BE2C (cell line): ENCODE data around the gene C19orf67.

Source experiments
- DNase-seq: peaks from one replicate; pipeline ENCODE4 v3.0.0-alpha.2; 2020
- H3K27me3 ChIP-seq: fragments of 250-450 bp; sonication (Bioruptor Pico); 2 replicates; pipeline ENCODE4 v1.5.1; 2020; ENCODE audit warnings: mild to moderate bottlenecking
- H3K36me3 ChIP-seq: fragments of 250-450 bp; sonication (Bioruptor Pico); 2 replicates; pipeline ENCODE4 v1.5.1; 2020; ENCODE audit warnings: mild to moderate bottlenecking
- H3K4me1 ChIP-seq: fragments of 250-450 bp; sonication (Bioruptor Pico); 2 replicates; pipeline ENCODE4 v1.5.1; 2020
- H3K4me3 ChIP-seq: 2 replicates; pipeline ENCODE4 v1.5.1; 2011; ENCODE audit warnings: low read depth, low read length
- H3K9me3 ChIP-seq: fragments of 250-450 bp; sonication (Bioruptor Pico); 2 replicates; pipeline ENCODE4 v1.5.1; 2020
- TF ChIP-seq, protein P1 (sequence below): IDR thresholded peaks from 2 replicates; pipeline ENCODE4 v1.5.1; 2012; ENCODE audit warnings: mild to moderate bottlenecking, low read depth, low read length

C19orf67 gene

GRCh38 chr19:14112051-14112808, 26.6 kb upstream of the C19orf67 start:
- Histone ChIP-seq H3K36me3 (no peaks in the 10 kb centered on the region), H3K9me3 (no peaks in the 10 kb centered on the region), H3K27me3 (no peaks in the 10 kb centered on the region), H3K4me1 (no peaks in the 10 kb centered on the region), H3K4me3 (no peak overlapping the region)
- DNase-seq, result no peak
- TF ChIP-seq, protein P1, sequence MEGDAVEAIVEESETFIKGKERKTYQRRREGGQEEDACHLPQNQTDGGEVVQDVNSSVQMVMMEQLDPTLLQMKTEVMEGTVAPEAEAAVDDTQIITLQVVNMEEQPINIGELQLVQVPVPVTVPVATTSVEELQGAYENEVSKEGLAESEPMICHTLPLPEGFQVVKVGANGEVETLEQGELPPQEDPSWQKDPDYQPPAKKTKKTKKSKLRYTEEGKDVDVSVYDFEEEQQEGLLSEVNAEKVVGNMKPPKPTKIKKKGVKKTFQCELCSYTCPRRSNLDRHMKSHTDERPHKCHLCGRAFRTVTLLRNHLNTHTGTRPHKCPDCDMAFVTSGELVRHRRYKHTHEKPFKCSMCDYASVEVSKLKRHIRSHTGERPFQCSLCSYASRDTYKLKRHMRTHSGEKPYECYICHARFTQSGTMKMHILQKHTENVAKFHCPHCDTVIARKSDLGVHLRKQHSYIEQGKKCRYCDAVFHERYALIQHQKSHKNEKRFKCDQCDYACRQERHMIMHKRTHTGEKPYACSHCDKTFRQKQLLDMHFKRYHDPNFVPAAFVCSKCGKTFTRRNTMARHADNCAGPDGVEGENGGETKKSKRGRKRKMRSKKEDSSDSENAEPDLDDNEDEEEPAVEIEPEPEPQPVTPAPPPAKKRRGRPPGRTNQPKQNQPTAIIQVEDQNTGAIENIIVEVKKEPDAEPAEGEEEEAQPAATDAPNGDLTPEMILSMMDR, result no peak

DNA sequence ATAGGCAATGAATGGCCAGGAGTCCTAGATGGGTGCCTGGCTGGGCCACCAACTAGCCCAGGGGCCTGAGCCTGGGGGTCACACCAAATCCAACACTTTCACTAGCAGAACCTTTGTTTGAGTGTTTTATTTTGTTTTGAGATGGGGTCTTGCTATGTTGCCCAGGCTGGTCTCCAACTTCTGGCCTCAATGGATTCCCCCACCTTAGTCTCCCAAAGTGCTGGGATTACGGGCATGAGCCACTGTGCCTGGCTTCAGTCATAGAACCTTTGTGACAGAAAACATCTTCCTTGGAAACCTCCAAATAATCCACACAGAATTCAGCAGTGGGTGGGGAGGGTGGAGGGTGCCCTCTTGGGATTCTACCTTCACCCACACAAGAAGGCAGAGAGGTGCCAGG, 25.9 kb upstream of the C19orf67 start:
- no peak for DNase-seq
- Histone ChIP-seq H3K9me3 (no peaks in the 10 kb centered on the region), H3K4me3 (no peak overlapping the region), H3K27me3 (no peaks in the 10 kb centered on the region), H3K36me3 (no peaks in the 10 kb centered on the region), H3K4me1 (no peaks in the 10 kb centered on the region)
- TF ChIP-seq, protein P1, result no peak

- TF ChIP-seq, protein P1, result no peak
- no peaks in the 10 kb centered on the region; the same call in 1 of the 2 replicates for H3K36me3 ChIP-seq
- H3K9me3 ChIP-seq, result no peaks in the 10 kb centered on the region
- no peak for DNase-seq
- no peaks in the 10 kb centered on the region for H3K27me3 ChIP-seq
- no peaks in the 10 kb centered on the region for H3K4me1 ChIP-seq
- H3K4me3 ChIP-seq, result no peak overlapping the region
These were observed 25.1 kb upstream of the C19orf67 start for GRCh38 chr19:14110650-14111049.

GRCh38 chr19:14107581-14108461, 22.2 kb upstream of the C19orf67 start:
- no peak overlapping the region for H3K4me3 ChIP-seq
- DNase-seq, result no peak
- no peaks in the 10 kb centered on the region for H3K4me1 ChIP-seq

GRCh38 chr19:14106840-14107239, 21.3 kb upstream of the C19orf67 start:
- DNase-seq, result no peak
- TF ChIP-seq, protein P1, result no peak
- H3K27me3 ChIP-seq, result no peaks in the 10 kb centered on the region
- H3K4me3 ChIP-seq, result no peak overlapping the region
- H3K9me3 ChIP-seq, result no peaks in the 10 kb centered on the region
- no peaks in the 10 kb centered on the region for H3K4me1 ChIP-seq
- H3K36me3 ChIP-seq, result peaks cover 3% of the 10 kb centered on the region

More at GRCh38 chr19:14107581-14108461, 22.2 kb upstream of the C19orf67 start:
- no peaks in the 10 kb centered on the region; the same call in 1 of the 2 replicates for H3K36me3 ChIP-seq
- TF ChIP-seq, protein P1, result no peak
- no peaks in the 10 kb centered on the region for H3K27me3 ChIP-seq
- no peaks in the 10 kb centered on the region for H3K9me3 ChIP-seq

DNA sequence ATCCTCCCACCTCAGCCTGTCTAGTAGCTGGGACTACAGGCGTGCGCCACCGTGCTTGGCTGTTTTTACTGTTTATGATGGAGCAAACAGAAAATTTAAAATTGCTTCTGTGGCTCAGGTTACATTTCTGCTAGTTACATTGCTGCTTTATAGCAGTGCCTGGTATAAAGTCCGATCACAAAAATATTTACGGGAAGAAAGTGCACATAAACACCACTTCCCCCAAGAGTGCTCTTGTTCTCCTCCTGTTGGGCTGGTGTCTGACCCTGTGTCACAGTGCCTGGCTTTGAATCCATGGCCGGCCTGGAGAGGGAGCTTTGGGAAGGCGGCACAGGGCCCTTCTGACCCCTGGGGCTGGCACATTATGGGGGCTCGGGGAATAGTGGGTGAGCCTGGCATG, 20.1 kb upstream of the C19orf67 start:
- Histone ChIP-seq H3K27me3 (no peaks in the 10 kb centered on the region), H3K9me3 (no peaks in the 10 kb centered on the region), H3K36me3 (peaks cover 11% of the 10 kb centered on the region), H3K4me1 (no peaks in the 10 kb centered on the region), H3K4me3 (no peak overlapping the region)
- TF ChIP-seq, protein P1, result no peak
- no peak for DNase-seq
